K562 (cell line): Measurements from ENCODE around the gene SUCNR1. TPM values are rescaled to one million over a fixed set of nuclear protein-coding genes. Genes with fewer than 3 reads are reported as not detected.

Experiments
- CBFB ChIP-seq: sonication (generic); formaldehyde crosslinking; IDR thresholded peaks from 2 replicates; pipeline ENCODE4 v1.4.0; 2020; ENCODE audit warnings: mild to moderate bottlenecking, missing genetic modification reagents
- FOS ChIP-seq: IDR thresholded peaks from 3 replicates; pipeline ENCODE4 v1.6.1; 2011; ENCODE audit not compliant: insufficient read length; ENCODE audit errors: extremely low read depth
- FOXJ3 ChIP-seq: sonication (generic); formaldehyde crosslinking; IDR thresholded peaks from 2 replicates; pipeline ENCODE4 v1.4.0; 2020; ENCODE audit warnings: mild to moderate bottlenecking, missing genetic modification reagents
- HNRNPUL1 ChIP-seq: fragments of 200-400 bp; formaldehyde crosslinking; IDR thresholded peaks from 2 replicates; pipeline ENCODE4 v1.6.1; 2017; ENCODE audit warnings: low read length
- JUN ChIP-seq, 2 experiments: sonication (generic) in 1 of 2; formaldehyde crosslinking in 1 of 2; IDR thresholded peaks; 2 replicates each; pipeline versions ENCODE4 v1.6.1 to v1.8.0; 2012 to 2022; ENCODE audit warnings: borderline replicate concordance in 2 of 2, mild to moderate bottlenecking in 2 of 2, improper control_type of control experiment in 1 of 2, low read depth in 1 of 2, low read length in 1 of 2, missing genetic modification reagents in 1 of 2
- JUNB ChIP-seq: fragments of 450-650 bp; formaldehyde crosslinking; conservative IDR thresholded peaks from 2 replicates; pipeline ENCODE4 v1.4.0; 2020; ENCODE audit warnings: mild to moderate bottlenecking
- MAFK ChIP-seq: IDR thresholded peaks from 2 replicates; pipeline ENCODE4 v1.6.1; 2011; ENCODE audit warnings: low read length, improper control_type of control experiment
- MBD2 ChIP-seq: sonication (generic); IDR thresholded peaks from 2 replicates; pipeline ENCODE4 v1.6.1; 2016; ENCODE audit warnings: low read depth, borderline replicate concordance
- MCM5 ChIP-seq: fragments of 450-650 bp; IDR thresholded peaks from 2 replicates; pipeline ENCODE4 v1.6.1; 2016; ENCODE audit warnings: low read depth
- MTA2 ChIP-seq: fragments of 450-650 bp; IDR thresholded peaks from 2 replicates; pipeline ENCODE4 v1.6.1; 2016; ENCODE audit warnings: low read depth
- NFIC ChIP-seq: fragments of 450-650 bp; IDR thresholded peaks from 2 replicates; pipeline ENCODE4 v1.6.1; 2017; ENCODE audit warnings: mild to moderate bottlenecking, inconsistent platforms
- POLR2AphosphoS5 ChIP-seq: IDR thresholded peaks from 2 replicates; pipeline ENCODE4 v1.6.1; 2011; ENCODE audit warnings: mild to moderate bottlenecking, low read depth, low read length, moderate library complexity; ENCODE audit not compliant: control insufficient read depth, insufficient read depth
- YY1 ChIP-seq, 3 experiments: IDR thresholded peaks; 2 replicates each; pipeline ENCODE4 v1.6.1; 2011; ENCODE audit warnings: low read length in 2 of 3, mild to moderate bottlenecking in 2 of 3, moderate library complexity in 2 of 3, borderline replicate concordance in 1 of 3, control low read depth in 1 of 3, low read depth in 1 of 3; ENCODE audit not compliant: insufficient read depth in 3 of 3, insufficient replicate concordance in 2 of 3, control insufficient read depth in 1 of 3, insufficient read length in 1 of 3; ENCODE audit errors: extremely low read depth in 1 of 3
- ZBED1 ChIP-seq: IDR thresholded peaks from 2 replicates; pipeline ENCODE4 v1.6.1; 2014
- ZNF23 ChIP-seq: fragments of 250-450 bp; sonication (Bioruptor Pico); IDR thresholded peaks from 2 replicates; pipeline ENCODE4 v1.4.0; 2020; ENCODE audit warnings: mild to moderate bottlenecking
- ZNF316 ChIP-seq: fragments of 450-650 bp; IDR thresholded peaks from 2 replicates; pipeline ENCODE4 v1.6.1; 2016
- ZNF324 ChIP-seq: fragments of 250-450 bp; sonication (Bioruptor Pico); IDR thresholded peaks from 2 replicates; pipeline ENCODE4 v1.4.0; 2020; ENCODE audit warnings: mild to moderate bottlenecking
- ZNF717 ChIP-seq: fragments of 250-450 bp; sonication (Bioruptor Pico); IDR thresholded peaks from 2 replicates; pipeline ENCODE4 v1.5.0; 2021
- ZNF778 ChIP-seq: fragments of 450-650 bp; formaldehyde crosslinking; IDR thresholded peaks from 2 replicates; pipeline ENCODE4 v1.4.0; 2020; ENCODE audit warnings: mild to moderate bottlenecking, moderate library complexity
- ZNF780A ChIP-seq: fragments of 250-450 bp; sonication (Bioruptor Pico); IDR thresholded peaks from 2 replicates; pipeline ENCODE4 v1.5.0; 2021; ENCODE audit warnings: mild to moderate bottlenecking
- polyA plus RNA-seq, 8 experiments: library from polyadenylated mRNA; depleted of rRNA in 4 of 8; stranded (reverse) in 5 of 8; unstranded in 3 of 8; fragments of >200 nt; fragmentation: Nextera tagmentation in 2 of 8; fragmentation: Illumina TruSeq in 1 of 8; extraction: Ambion mirVana in 2 of 8; extraction: Trizol in 1 of 8; gene quantifications; 2 replicates each; pipeline versions ENCODE4 v1.2.1 to v1.2.3, GENCODE V29; 2011 to 2014; ENCODE audit warnings: inconsistent platforms in 1 of 8, missing spikeins in 1 of 8
- total RNA-seq, 7 experiments: library from RNA; depleted of rRNA in 6 of 7; stranded (reverse); fragments of >200 nt in 6 of 7; fragmentation: Illumina TruSeq in 2 of 7; extraction: Trizol in 2 of 7; gene quantifications; 2 replicates each; pipeline versions ENCODE4 v1.2.1 to v1.2.3, GENCODE V29; 2011 to 2021; ENCODE audit warnings: low replicate concordance in 1 of 7
- TF ChIP-seq, protein P1 (sequence below): fragments of 250-450 bp; sonication (Bioruptor Pico); IDR thresholded peaks from 2 replicates; pipeline ENCODE4 v1.8.0; 2022; ENCODE audit warnings: inconsistent platforms, mild to moderate bottlenecking, moderate library complexity, borderline replicate concordance
- TF ChIP-seq, protein P2 (sequence below), 3 experiments: fragments of 200-800 bp in 1 of 3; sonication (Bioruptor generic) in 1 of 3; sonication (generic) in 1 of 3; formaldehyde crosslinking in 1 of 3; IDR thresholded peaks; 2 replicates each; pipeline versions ENCODE4 v1.6.1 to v1.8.0; 2016 to 2022; ENCODE audit warnings: mild to moderate bottlenecking in 2 of 3, missing compliant biosample characterization in 2 of 3, missing genetic modification characterization in 2 of 3, missing genetic modification reagents in 1 of 3
- TF ChIP-seq, protein P3 (sequence below): fragments of 250-450 bp; sonication (Bioruptor Pico); IDR thresholded peaks from 2 replicates; pipeline ENCODE4 v1.5.0; 2022; ENCODE audit warnings: mild to moderate bottlenecking
- TF ChIP-seq, protein P4 (sequence below): fragments of 450-650 bp; conservative IDR thresholded peaks from 2 replicates; pipeline ENCODE4 v1.6.1; 2016; ENCODE audit warnings: missing genetic modification characterization, low read depth, mild to moderate bottlenecking, control low read depth, missing compliant biosample characterization

The SUCNR1 gene
- total and polyA plus RNA-seq, 9 of the 15 experiments (the other 6 are each of a cell fraction or from before 2014, with no cell fraction given) = 0.04 to 0.54 (median 0.13) TPM

DNA sequence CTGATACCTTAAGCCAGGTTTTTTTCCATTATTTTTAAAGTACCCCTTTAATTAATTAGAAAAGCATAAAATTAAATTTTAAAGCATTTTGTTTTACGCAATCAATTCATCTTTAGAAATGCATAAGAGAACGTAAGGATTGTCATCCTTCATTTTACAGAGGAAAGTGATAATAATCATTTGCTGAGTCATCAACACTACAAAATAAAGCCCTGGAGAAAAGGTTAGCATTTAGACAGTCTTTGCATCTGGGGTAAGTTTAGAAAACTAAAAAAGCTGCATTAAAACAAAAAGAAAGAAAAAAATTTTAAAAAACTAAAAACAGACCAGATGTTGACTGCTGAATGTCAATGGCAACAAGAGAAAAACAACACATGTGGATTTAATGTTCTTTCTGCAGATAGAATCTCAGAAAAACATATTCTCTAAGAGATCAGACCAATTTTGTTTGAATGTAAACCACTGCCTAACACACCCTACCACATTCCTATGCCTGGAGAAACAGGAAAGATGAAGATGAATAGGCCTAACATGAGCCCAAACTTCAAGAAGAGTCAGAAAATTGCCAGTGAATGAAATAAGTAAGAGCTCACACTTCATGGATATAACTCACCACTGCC is 59.9 kb downstream of the SUCNR1 start (continued):
- TF ChIP-seq ZNF324 (CRISPR knock-in tag) (no peak), FOXJ3 (CRISPR knock-in tag) (no peak), JUNB (CRISPR knock-in tag) (no peak), ZNF780A (CRISPR knock-in tag) (no peak), MBD2 (no peak), ZNF316 (peak; percentile 99), CBFB (CRISPR knock-in tag) (no peak), ZNF778 (CRISPR knock-in tag) (no peak), HNRNPUL1 (no peak), YY1 (IDR thresholded peaks at IDR 0.05; ENCODE audit: borderline replicate concordance in 1 of 3, control insufficient read depth in 1 of 3, extremely low read depth in 1 of 3, insufficient read depth in 3 of 3, insufficient read length in 1 of 3, insufficient replicate concordance in 2 of 3, low read depth in 1 of 3, low read length in 2 of 3) (no peak), POLR2AphosphoS5 (no peak), ZNF717 (CRISPR knock-in tag) (no peak), NFIC (no peak), MTA2 (no peak), ZNF23 (CRISPR knock-in tag) (no peak), FOS (no peak), MCM5 (no peak), MAFK (peak; percentile 97), JUN (IDR thresholded peaks at IDR 0.05; ENCODE audit: borderline replicate concordance, low read depth, low read length) (no peak), JUN (CRISPR knock-in tag; IDR thresholded peaks at IDR 0.05; ENCODE audit: borderline replicate concordance) (no peak), ZBED1 (no peak)
- TF ChIP-seq, protein P1, sequence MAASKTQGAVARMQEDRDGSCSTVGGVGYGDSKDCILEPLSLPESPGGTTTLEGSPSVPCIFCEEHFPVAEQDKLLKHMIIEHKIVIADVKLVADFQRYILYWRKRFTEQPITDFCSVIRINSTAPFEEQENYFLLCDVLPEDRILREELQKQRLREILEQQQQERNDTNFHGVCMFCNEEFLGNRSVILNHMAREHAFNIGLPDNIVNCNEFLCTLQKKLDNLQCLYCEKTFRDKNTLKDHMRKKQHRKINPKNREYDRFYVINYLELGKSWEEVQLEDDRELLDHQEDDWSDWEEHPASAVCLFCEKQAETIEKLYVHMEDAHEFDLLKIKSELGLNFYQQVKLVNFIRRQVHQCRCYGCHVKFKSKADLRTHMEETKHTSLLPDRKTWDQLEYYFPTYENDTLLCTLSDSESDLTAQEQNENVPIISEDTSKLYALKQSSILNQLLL = no peak
- TF ChIP-seq, protein P2, sequence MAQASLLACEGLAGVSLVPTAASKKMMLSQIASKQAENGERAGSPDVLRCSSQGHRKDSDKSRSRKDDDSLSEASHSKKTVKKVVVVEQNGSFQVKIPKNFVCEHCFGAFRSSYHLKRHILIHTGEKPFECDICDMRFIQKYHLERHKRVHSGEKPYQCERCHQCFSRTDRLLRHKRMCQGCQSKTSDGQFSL (CRISPR knock-in tag; IDR thresholded peaks at IDR 0.05) = no peak
- TF ChIP-seq, protein P2 (tag; IDR thresholded peaks at IDR 0.05) = no peak
- TF ChIP-seq, protein P3, sequence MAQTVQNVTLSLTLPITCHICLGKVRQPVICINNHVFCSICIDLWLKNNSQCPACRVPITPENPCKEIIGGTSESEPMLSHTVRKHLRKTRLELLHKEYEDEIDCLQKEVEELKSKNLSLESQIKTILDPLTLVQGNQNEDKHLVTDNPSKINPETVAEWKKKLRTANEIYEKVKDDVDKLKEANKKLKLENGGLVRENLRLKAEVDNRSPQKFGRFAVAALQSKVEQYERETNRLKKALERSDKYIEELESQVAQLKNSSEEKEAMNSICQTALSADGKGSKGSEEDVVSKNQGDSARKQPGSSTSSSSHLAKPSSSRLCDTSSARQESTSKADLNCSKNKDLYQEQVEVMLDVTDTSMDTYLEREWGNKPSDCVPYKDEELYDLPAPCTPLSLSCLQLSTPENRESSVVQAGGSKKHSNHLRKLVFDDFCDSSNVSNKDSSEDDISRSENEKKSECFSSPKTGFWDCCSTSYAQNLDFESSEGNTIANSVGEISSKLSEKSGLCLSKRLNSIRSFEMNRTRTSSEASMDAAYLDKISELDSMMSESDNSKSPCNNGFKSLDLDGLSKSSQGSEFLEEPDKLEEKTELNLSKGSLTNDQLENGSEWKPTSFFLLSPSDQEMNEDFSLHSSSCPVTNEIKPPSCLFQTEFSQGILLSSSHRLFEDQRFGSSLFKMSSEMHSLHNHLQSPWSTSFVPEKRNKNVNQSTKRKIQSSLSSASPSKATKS (CRISPR knock-in tag) = no peak
- TF ChIP-seq, protein P4, sequence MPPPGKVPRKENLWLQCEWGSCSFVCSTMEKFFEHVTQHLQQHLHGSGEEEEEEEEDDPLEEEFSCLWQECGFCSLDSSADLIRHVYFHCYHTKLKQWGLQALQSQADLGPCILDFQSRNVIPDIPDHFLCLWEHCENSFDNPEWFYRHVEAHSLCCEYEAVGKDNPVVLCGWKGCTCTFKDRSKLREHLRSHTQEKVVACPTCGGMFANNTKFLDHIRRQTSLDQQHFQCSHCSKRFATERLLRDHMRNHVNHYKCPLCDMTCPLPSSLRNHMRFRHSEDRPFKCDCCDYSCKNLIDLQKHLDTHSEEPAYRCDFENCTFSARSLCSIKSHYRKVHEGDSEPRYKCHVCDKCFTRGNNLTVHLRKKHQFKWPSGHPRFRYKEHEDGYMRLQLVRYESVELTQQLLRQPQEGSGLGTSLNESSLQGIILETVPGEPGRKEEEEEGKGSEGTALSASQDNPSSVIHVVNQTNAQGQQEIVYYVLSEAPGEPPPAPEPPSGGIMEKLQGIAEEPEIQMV (tag) = no peak
